A549 (cell line): ENCODE measurements around the gene SUGCT. TPM values are rescaled to one million over a fixed set of nuclear protein-coding genes. Genes with fewer than 3 reads are reported as not detected.

ENCODE experiments used
- ATAC-seq, 2 experiments: fragments of 200-7000 bp in 1 of 2; fragments of >200 bp in 1 of 2; cut with Nextera tagmentation in 1 of 2; cut with Tn5 transposase in 1 of 2; 3 replicates each; pipeline versions ENCODE4 v1.8.0 to v1.9.1; 2018 to 2020; ENCODE audit warnings: mild to moderate bottlenecking in 1 of 2, moderate library complexity in 1 of 2
- CTCF ChIA-PET: fragments of 300-600 bp; sonication (Branson Sonifier 250); formaldehyde crosslinking; extraction: SDS; loops from one replicate; lab custom pipeline; 2021; ENCODE audit warnings: antibody characterized with exemption, inconsistent platforms; lab: Yijun Ruan, JAX
- POLR2A ChIA-PET: fragments of 350-600 bp; formaldehyde crosslinking; extraction: SDS; loops from one replicate; lab custom pipeline; 2021; ENCODE audit warnings: antibody characterized with exemption, inconsistent platforms; lab: Yijun Ruan, JAX
- DNase-seq, 2 experiments: peaks; one replicate each; pipeline versions ENCODE4 v3.0.0 to v3.0.0-alpha.2; 2011 to 2016; ENCODE audit warnings: low read depth in 1 of 2, low spot score in 1 of 2
- FAIRE-seq: peaks from 2 replicates; lab custom pipeline; 2011; peaks lifted over from hg19 to GRCh38; lab: Jason Lieb, UNC
- H3K27ac ChIP-seq, 2 experiments: fragments of >200 bp; sonication (Bioruptor Twin); formaldehyde crosslinking; 3 replicates each; pipeline ENCODE4 v1.5.1; 2016 to 2017
- H3K4me1 ChIP-seq: fragments of >200 bp; sonication (Bioruptor Twin); formaldehyde crosslinking; 3 replicates; pipeline ENCODE4 v1.6.1; 2016
- H3K4me2 ChIP-seq: fragments of >200 bp; sonication (Bioruptor Twin); formaldehyde crosslinking; 3 replicates; pipeline ENCODE4 v1.6.1; 2016
- H3K4me3 ChIP-seq: fragments of >200 bp; sonication (Bioruptor Twin); formaldehyde crosslinking; 3 replicates; pipeline ENCODE4 v1.5.1; 2016
- H3K9me3 ChIP-seq: fragments of >200 bp; sonication (Bioruptor Twin); formaldehyde crosslinking; 3 replicates; pipeline ENCODE4 v1.6.1; 2016
- EHF ChIP-seq: fragments of 250-450 bp; sonication (Bioruptor Pico); IDR thresholded peaks from 2 replicates; pipeline ENCODE4 v1.5.0; 2020; ENCODE audit warnings: mild to moderate bottlenecking
- FOSB ChIP-seq: fragments of 250-450 bp; sonication (Bioruptor Pico); IDR thresholded peaks from 2 replicates; pipeline ENCODE4 v1.5.0; 2020; ENCODE audit warnings: mild to moderate bottlenecking, moderate library complexity
- FOSL2 ChIP-seq, 2 experiments: fragments of 450-650 bp in 1 of 2; fragments of >200 bp in 1 of 2; sonication (Bioruptor Twin) in 1 of 2; formaldehyde crosslinking; IDR thresholded peaks; 2 replicates each; pipeline versions ENCODE4 v1.5.0 to v1.6.1; 2016 to 2020; ENCODE audit warnings: mild to moderate bottlenecking in 1 of 2, moderate library complexity in 1 of 2
- FOXS1 ChIP-seq: fragments of 250-450 bp; sonication (Bioruptor Pico); IDR thresholded peaks from 2 replicates; pipeline ENCODE4 v1.5.0; 2020; ENCODE audit warnings: mild to moderate bottlenecking, moderate library complexity
- GATA3 ChIP-seq: IDR thresholded peaks from 2 replicates; pipeline ENCODE4 v1.6.1; 2012; ENCODE audit warnings: borderline replicate concordance
- HOXB13 ChIP-seq: fragments of 250-450 bp; sonication (Bioruptor Pico); IDR thresholded peaks from 2 replicates; pipeline ENCODE4 v1.5.0; 2020; ENCODE audit warnings: low read depth, mild to moderate bottlenecking, moderate library complexity
- HOXB5 ChIP-seq: fragments of 250-450 bp; sonication (Bioruptor Pico); IDR thresholded peaks from 2 replicates; pipeline ENCODE4 v1.5.0; 2020; ENCODE audit warnings: mild to moderate bottlenecking, moderate library complexity
- JUN ChIP-seq, 2 experiments: fragments of >200 bp; sonication (Bioruptor Twin); formaldehyde crosslinking; IDR thresholded peaks; 2 replicates in 1 of 2; 3 replicates in 1 of 2; pipeline ENCODE4 v1.6.1; 2016 to 2017
- KDM1A ChIP-seq: fragments of 200-600 bp; sonication (generic); IDR thresholded peaks from 2 replicates; pipeline ENCODE4 v1.6.1; 2016; ENCODE audit warnings: low read depth, mild to moderate bottlenecking
- MAZ ChIP-seq: fragments of 150-350 bp; IDR thresholded peaks from 2 replicates; pipeline ENCODE4 v1.6.1; 2014; ENCODE audit warnings: antibody characterized with exemption, low read depth, low read length, borderline replicate concordance
- PHF8 ChIP-seq: fragments of 200-600 bp; sonication (generic); IDR thresholded peaks from 2 replicates; pipeline ENCODE4 v1.6.1; 2016; ENCODE audit warnings: low read depth, mild to moderate bottlenecking, antibody characterized with exemption, moderate library complexity, borderline replicate concordance
- POLR2A ChIP-seq: IDR thresholded peaks from 2 replicates; pipeline ENCODE4 v1.6.1; 2012; ENCODE audit warnings: mild to moderate bottlenecking, low read length
- RAD21 ChIP-seq, 2 experiments: fragments of >200 bp in 1 of 2; sonication (Bioruptor Twin) in 1 of 2; formaldehyde crosslinking in 1 of 2; IDR thresholded peaks in 1 of 2; conservative IDR thresholded peaks in 1 of 2; 2 replicates in 1 of 2; 3 replicates in 1 of 2; pipeline ENCODE4 v1.6.1; 2012 to 2018; ENCODE audit warnings: inconsistent platforms in 1 of 2
- RARB ChIP-seq: fragments of 250-450 bp; sonication (Bioruptor Pico); IDR thresholded peaks from 2 replicates; pipeline ENCODE4 v1.8.0; 2021; ENCODE audit warnings: mild to moderate bottlenecking, moderate library complexity
- RCOR1 ChIP-seq: fragments of 150-350 bp; IDR thresholded peaks from 2 replicates; pipeline ENCODE4 v1.6.1; 2014; ENCODE audit warnings: antibody characterized with exemption, low read length, low read depth
- RFX5 ChIP-seq: fragments of 450-650 bp; IDR thresholded peaks from 2 replicates; pipeline ENCODE4 v1.7.1; 2014; ENCODE audit warnings: antibody characterized with exemption, mild to moderate bottlenecking, moderate library complexity
- RNF2 ChIP-seq: fragments of 200-600 bp; sonication (generic); IDR thresholded peaks from 2 replicates; pipeline ENCODE4 v1.6.1; 2016; ENCODE audit warnings: low read depth, mild to moderate bottlenecking, antibody characterized with exemption, moderate library complexity, borderline replicate concordance
- ZC3H11A ChIP-seq: fragments of 450-650 bp; IDR thresholded peaks from 2 replicates; pipeline ENCODE4 v1.6.1; 2014; ENCODE audit warnings: antibody characterized with exemption, mild to moderate bottlenecking
- ZFP36 ChIP-seq: fragments of 450-650 bp; IDR thresholded peaks from 2 replicates; pipeline ENCODE4 v1.6.1; 2014; ENCODE audit warnings: borderline replicate concordance; ENCODE audit not compliant: partially characterized antibody
- ZSCAN20 ChIP-seq: fragments of 250-450 bp; sonication (Bioruptor Pico); IDR thresholded peaks from 2 replicates; pipeline ENCODE4 v1.8.0; 2022; ENCODE audit warnings: mild to moderate bottlenecking, moderate library complexity
- WGBS: methylation state at CpG from one replicate; pipeline ENCODE4 v1.1.6; 2017; ENCODE audit errors: missing lambda C conversion rate; 5-methylcytosine and 5-hydroxymethylcytosine counted together
- polyA plus RNA-seq, 4 experiments: library from polyadenylated mRNA; depleted of rRNA in 3 of 4; stranded (reverse); fragments of >200 nt; fragmentation: RNase III in 1 of 4; extraction: RNeasy Plus Mini Kit Qiagen cat#74134 plus additional on column Dnase treatment in 1 of 4; gene quantifications; 2 replicates in 3 of 4; 3 replicates in 1 of 4; pipeline ENCODE4 v1.2.3, GENCODE V29; 2011 to 2017
- TF ChIP-seq, protein P1 (sequence below): IDR thresholded peaks from 2 replicates; pipeline ENCODE4 v1.6.1; 2012; ENCODE audit warnings: low read depth, borderline replicate concordance
- TF ChIP-seq, protein P2 (sequence below): fragments of 450-650 bp; IDR thresholded peaks from 2 replicates; pipeline ENCODE4 v1.6.1; 2014; ENCODE audit warnings: antibody characterized with exemption
- TF ChIP-seq, protein P3 (sequence below): fragments of >200 bp; sonication (Bioruptor Twin); formaldehyde crosslinking; IDR thresholded peaks from 3 replicates; pipeline ENCODE4 v1.5.1; 2016

SUGCT gene
- polyA plus RNA-seq, 2 of the 4 experiments (the other 2 are of a cell fraction), result 1.4 to 1.6 TPM

DNA sequence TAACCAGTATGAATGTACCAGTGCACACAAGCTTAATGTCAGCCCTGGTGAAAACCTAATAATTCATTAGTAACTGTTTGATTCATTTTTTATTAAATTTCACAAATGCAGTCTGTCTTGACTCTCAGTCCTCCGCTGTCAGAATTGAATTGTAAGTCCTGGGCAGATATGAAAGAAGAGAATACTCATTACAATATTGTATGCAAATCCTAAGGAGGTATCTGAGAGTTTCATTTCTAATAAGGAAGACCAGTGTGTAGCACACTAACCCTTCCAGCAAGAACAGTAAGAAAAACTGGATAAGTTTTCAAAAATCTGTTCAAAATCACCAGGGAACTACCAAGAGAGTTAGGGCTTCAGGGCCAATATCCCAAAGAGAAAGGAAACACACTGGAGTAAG lies 652.1 kb downstream of the SUGCT start:
- no peak overlapping the region for H3K4me2 ChIP-seq
- H3K9me3 ChIP-seq, result no peaks in the 10 kb centered on the region
- 0% methylated on average over 1 of the region's 1 CpG for WGBS
- H3K4me1 ChIP-seq, result no peaks in the 10 kb centered on the region
- POLR2A ChIA-PET, result no interaction called here
- H3K4me3 ChIP-seq, result no peak overlapping the region
- DNase-seq (no peak), ATAC-seq (no peak), FAIRE-seq (no peak)
- CTCF ChIA-PET, result no interaction called here
- no peak overlapping the region for H3K27ac ChIP-seq
- TF ChIP-seq, protein P1, sequence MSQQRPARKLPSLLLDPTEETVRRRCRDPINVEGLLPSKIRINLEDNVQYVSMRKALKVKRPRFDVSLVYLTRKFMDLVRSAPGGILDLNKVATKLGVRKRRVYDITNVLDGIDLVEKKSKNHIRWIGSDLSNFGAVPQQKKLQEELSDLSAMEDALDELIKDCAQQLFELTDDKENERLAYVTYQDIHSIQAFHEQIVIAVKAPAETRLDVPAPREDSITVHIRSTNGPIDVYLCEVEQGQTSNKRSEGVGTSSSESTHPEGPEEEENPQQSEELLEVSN, result no peak

DNA sequence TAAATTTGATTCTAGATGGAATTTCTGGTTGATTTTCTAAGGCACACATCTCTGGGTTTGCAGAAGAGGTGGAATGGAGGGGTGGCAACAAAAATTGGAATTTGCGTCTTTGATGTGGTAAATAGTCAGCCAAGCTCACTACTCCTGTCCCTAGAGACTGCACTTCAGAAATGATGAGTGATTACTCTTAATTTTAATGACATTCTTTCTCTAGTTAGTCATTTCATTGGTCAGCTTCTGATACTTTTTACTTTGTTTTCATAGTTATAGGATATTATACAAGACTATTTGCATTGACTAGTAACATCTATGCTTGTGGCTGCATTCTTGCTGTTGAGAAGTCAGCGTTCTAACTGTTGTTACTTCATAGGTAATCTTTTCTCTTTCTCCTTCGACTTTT lies 658.3 kb downstream of the SUGCT start:
- POLR2A ChIA-PET, result no interaction called here
- H3K9me3 ChIP-seq, result no peaks in the 10 kb centered on the region
- WGBS, result 5% methylated on average over 3 of the region's 3 CpGs
- TF ChIP-seq JUN (IDR thresholded peaks at IDR 0.05), result no peak
- no peak for TF ChIP-seq KDM1A
- no peak for TF ChIP-seq FOSL2 (IDR thresholded peaks at IDR 0.05)
- no peak for TF ChIP-seq FOSL2 (CRISPR knock-in tag; IDR thresholded peaks at IDR 0.05)
- H3K4me2 ChIP-seq, result no peak overlapping the region
- no peak overlapping the region for H3K4me3 ChIP-seq
- DNase-seq (no peak), FAIRE-seq (no peak), ATAC-seq (no peak)
- H3K27ac ChIP-seq, result no peak overlapping the region
- H3K4me1 ChIP-seq, result no peaks in the 10 kb centered on the region
- CTCF ChIA-PET, result interaction anchor here (0.6 kb wide), 1 partner anchor 115 kb away, joined by 4 read pairs; no protein-coding TSS in a partner anchor

DNA sequence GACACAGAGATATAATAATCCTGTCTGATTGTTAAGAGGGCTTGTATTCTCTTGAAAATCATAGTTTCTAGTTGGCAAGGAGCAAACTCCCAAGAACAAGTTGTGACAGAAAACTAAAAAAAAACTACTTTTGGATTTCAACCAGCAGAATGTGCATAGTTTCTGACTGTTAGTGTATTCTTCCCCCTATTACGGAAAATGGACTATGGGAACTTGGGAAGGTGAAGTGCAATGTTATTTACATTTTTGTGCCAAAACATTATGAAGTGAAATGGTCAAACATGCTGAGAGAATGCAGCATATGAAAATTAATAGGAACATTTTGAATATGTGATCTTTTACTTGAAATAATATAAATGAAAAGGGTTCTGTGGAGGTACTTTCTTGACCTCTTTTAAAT lies 660.8 kb downstream of the SUGCT start:
- DNase-seq (no peak), ATAC-seq (no peak), FAIRE-seq (no peak)
- no peak overlapping the region for H3K27ac ChIP-seq
- CTCF ChIA-PET, result no interaction called here
- TF ChIP-seq POLR2A, result no peak
- TF ChIP-seq RFX5, result no peak
- TF ChIP-seq ZC3H11A, result no peak
- no peak for TF ChIP-seq RARB (CRISPR knock-in tag)
- TF ChIP-seq FOSB (CRISPR knock-in tag), result no peak
- TF ChIP-seq, all 56 proteins: peak for 0
- Histone ChIP-seq H3K4me3 (no peak overlapping the region), H3K4me2 (no peak overlapping the region), H3K4me1 (no peaks in the 10 kb centered on the region), H3K9me3 (no peaks in the 10 kb centered on the region)
- POLR2A ChIA-PET, result no interaction called here
- 19% methylated on average over 1 of the region's 1 CpG for WGBS

DNA sequence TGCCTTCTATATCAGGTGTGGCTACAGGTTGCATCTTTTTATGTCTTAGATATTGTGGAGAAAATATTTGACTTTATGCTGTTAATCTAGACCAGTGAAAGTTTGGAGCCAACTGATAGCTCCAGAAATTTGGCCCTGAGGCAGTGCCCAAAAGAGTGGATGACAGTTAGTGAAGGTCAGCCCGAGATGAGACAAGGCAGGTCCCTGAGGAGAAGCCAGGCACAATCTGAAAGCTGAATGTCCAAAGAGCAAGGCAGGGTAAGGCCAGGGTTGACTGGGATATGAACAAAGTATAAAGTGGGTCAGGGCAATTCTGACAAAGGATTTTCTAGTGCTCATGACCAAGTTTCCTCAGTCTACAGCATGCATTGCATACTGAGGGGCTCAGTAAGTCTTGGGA lies 661.9 kb downstream of the SUGCT start:
- no peaks in the 10 kb centered on the region for H3K9me3 ChIP-seq
- TF ChIP-seq ZC3H11A (no peak), EHF (CRISPR knock-in tag) (no peak), RNF2 (no peak), RAD21 (conservative IDR thresholded peaks at IDR 0.05 in 1 of 2, IDR thresholded peaks at IDR 0.05 in 1 of 2) (no peak), HOXB5 (CRISPR knock-in tag) (no peak), RCOR1 (no peak), GATA3 (no peak), ZSCAN20 (CRISPR knock-in tag) (no peak), FOXS1 (CRISPR knock-in tag) (no peak), PHF8 (no peak), HOXB13 (CRISPR knock-in tag) (no peak), RARB (CRISPR knock-in tag) (no peak), ZFP36 (no peak), KDM1A (no peak), MAZ (no peak)
- TF ChIP-seq, protein P2, sequence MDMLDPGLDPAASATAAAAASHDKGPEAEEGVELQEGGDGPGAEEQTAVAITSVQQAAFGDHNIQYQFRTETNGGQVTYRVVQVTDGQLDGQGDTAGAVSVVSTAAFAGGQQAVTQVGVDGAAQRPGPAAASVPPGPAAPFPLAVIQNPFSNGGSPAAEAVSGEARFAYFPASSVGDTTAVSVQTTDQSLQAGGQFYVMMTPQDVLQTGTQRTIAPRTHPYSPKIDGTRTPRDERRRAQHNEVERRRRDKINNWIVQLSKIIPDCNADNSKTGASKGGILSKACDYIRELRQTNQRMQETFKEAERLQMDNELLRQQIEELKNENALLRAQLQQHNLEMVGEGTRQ, result no peak
- TF ChIP-seq, protein P3, sequence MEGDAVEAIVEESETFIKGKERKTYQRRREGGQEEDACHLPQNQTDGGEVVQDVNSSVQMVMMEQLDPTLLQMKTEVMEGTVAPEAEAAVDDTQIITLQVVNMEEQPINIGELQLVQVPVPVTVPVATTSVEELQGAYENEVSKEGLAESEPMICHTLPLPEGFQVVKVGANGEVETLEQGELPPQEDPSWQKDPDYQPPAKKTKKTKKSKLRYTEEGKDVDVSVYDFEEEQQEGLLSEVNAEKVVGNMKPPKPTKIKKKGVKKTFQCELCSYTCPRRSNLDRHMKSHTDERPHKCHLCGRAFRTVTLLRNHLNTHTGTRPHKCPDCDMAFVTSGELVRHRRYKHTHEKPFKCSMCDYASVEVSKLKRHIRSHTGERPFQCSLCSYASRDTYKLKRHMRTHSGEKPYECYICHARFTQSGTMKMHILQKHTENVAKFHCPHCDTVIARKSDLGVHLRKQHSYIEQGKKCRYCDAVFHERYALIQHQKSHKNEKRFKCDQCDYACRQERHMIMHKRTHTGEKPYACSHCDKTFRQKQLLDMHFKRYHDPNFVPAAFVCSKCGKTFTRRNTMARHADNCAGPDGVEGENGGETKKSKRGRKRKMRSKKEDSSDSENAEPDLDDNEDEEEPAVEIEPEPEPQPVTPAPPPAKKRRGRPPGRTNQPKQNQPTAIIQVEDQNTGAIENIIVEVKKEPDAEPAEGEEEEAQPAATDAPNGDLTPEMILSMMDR, result no peak
- ATAC-seq (no peak), FAIRE-seq (no peak), DNase-seq (no peak)
- no peak overlapping the region for H3K4me2 ChIP-seq
- H3K4me1 ChIP-seq, result no peaks in the 10 kb centered on the region
- ChIA-PET POLR2A (no interaction called here), CTCF (interaction anchor here (0.6 kb wide), 1 partner anchor 353 kb away, joined by 3 read pairs; no protein-coding TSS in a partner anchor)
- H3K27ac ChIP-seq, result no peak overlapping the region
- 0% methylated on average over 1 of the region's 1 CpG for WGBS
- H3K4me3 ChIP-seq, result no peak overlapping the region
